ENCODE results near the gene GLB1L2.

- no peak for TF ChIP-seq CTCF (conservative IDR thresholded peaks at IDR 0.05 in 1 of 2, IDR thresholded peaks at IDR 0.05 in 1 of 2; ENCODE audit: low read depth in 1 of 2, low read length in 2 of 2)
- TF ChIP-seq EZH2 (IDR thresholded peaks at IDR 0.05; ENCODE audit: low read length, missing control alignments), result no peak
Observed at GRCh38 chr11:134357545-134357839, 25.7 kb downstream of the GLB1L2 start.
